H9 (cell line): ENCODE data around the gene OR10H4. TPM values are rescaled to one million over a fixed set of nuclear protein-coding genes. Genes with fewer than 3 reads are reported as not detected.

Source experiments
- DNase-seq: peaks from one replicate; pipeline ENCODE4 v3.0.0-alpha.2; 2017
- H2AFZ ChIP-seq: one replicate; pipeline ENCODE4 v1.6.1; 2013; ENCODE audit warnings: mild to moderate bottlenecking, low read length, control low read depth, moderate library complexity
- H2AK5ac ChIP-seq: 2 replicates; pipeline ENCODE4 v1.6.1; 2013; ENCODE audit warnings: low read length, control low read depth, mixed read lengths; ENCODE audit not compliant: insufficient read length
- H2BK120ac ChIP-seq: one replicate; pipeline ENCODE4 v1.6.1; 2013; ENCODE audit warnings: low read depth, mild to moderate bottlenecking, low read length, control low read depth, inconsistent platforms; ENCODE audit not compliant: poor library complexity, severe bottlenecking
- H2BK12ac ChIP-seq: 2 replicates; pipeline ENCODE4 v1.6.1; 2013; ENCODE audit warnings: low read length, control low read depth, mixed read lengths, low read depth; ENCODE audit not compliant: insufficient read length
- H2BK15ac ChIP-seq: 2 replicates; pipeline ENCODE4 v1.6.1; 2013; ENCODE audit warnings: low read depth, low read length, control low read depth
- H2BK20ac ChIP-seq: one replicate; pipeline ENCODE4 v1.6.1; 2013; ENCODE audit warnings: low read depth, mild to moderate bottlenecking, low read length, control low read depth, inconsistent platforms; ENCODE audit not compliant: poor library complexity, severe bottlenecking
- H2BK5ac ChIP-seq: 2 replicates; pipeline ENCODE4 v1.6.1; 2013; ENCODE audit warnings: low read length, control low read depth, mixed read lengths; ENCODE audit not compliant: insufficient read length
- H3K14ac ChIP-seq: 2 replicates; pipeline ENCODE4 v1.6.1; 2013; ENCODE audit warnings: low read length, control low read depth; ENCODE audit not compliant: insufficient read depth
- H3K18ac ChIP-seq: 2 replicates; pipeline ENCODE4 v1.6.1; 2013; ENCODE audit warnings: low read depth, mild to moderate bottlenecking, mixed read lengths, low read length, control low read depth; ENCODE audit not compliant: insufficient read length
- H3K23ac ChIP-seq: 2 replicates; pipeline ENCODE4 v1.6.1; 2013; ENCODE audit warnings: low read length, control low read depth, mixed read lengths, low read depth; ENCODE audit not compliant: insufficient read length
- H3K23me2 ChIP-seq: 2 replicates; pipeline ENCODE4 v1.6.1; 2013; ENCODE audit warnings: low read depth, mild to moderate bottlenecking, mixed read lengths, low read length, control low read depth; ENCODE audit not compliant: insufficient read length, poor library complexity, severe bottlenecking
- H3K27ac ChIP-seq: 2 replicates; pipeline ENCODE4 v1.5.1; 2013; ENCODE audit warnings: low read length, control low read depth, mixed read lengths, low read depth; ENCODE audit not compliant: insufficient read length
- H3K27me3 ChIP-seq: 2 replicates; pipeline ENCODE4 v1.6.1; 2013; ENCODE audit warnings: low read length, control low read depth, inconsistent platforms; ENCODE audit not compliant: insufficient read depth
- H3K4ac ChIP-seq: 2 replicates; pipeline ENCODE4 v1.6.1; 2013; ENCODE audit warnings: low read depth, mild to moderate bottlenecking, control low read depth, inconsistent platforms, low read length, moderate library complexity
- H3K4me1 ChIP-seq: 2 replicates; pipeline ENCODE4 v1.6.1; 2013; ENCODE audit warnings: low read length, control low read depth, inconsistent platforms; ENCODE audit not compliant: insufficient read depth
- H3K4me2 ChIP-seq: 2 replicates; pipeline ENCODE4 v1.6.1; 2013; ENCODE audit warnings: low read length, control low read depth, mixed read lengths; ENCODE audit not compliant: insufficient read length, insufficient read depth
- H3K56ac ChIP-seq: 2 replicates; pipeline ENCODE4 v1.6.1; 2013; ENCODE audit warnings: low read depth, mild to moderate bottlenecking, mixed read lengths, low read length, control low read depth; ENCODE audit not compliant: insufficient read length
- H3K79me1 ChIP-seq: 2 replicates; pipeline ENCODE4 v1.6.1; 2013; ENCODE audit warnings: low read depth, mild to moderate bottlenecking, moderate library complexity, low read length, control low read depth, inconsistent platforms; ENCODE audit not compliant: insufficient read depth, poor library complexity, severe bottlenecking
- H3K79me2 ChIP-seq: 2 replicates; pipeline ENCODE4 v1.6.1; 2013; ENCODE audit warnings: low read length, control low read depth, inconsistent platforms; ENCODE audit not compliant: insufficient read depth
- H3K9ac ChIP-seq: 2 replicates; pipeline ENCODE4 v1.6.1; 2013; ENCODE audit warnings: low read length, control low read depth, mixed read lengths; ENCODE audit not compliant: insufficient read length; ENCODE audit errors: extremely low read depth
- H3K9me3 ChIP-seq: one replicate; pipeline ENCODE4 v1.6.1; 2013; ENCODE audit warnings: low read depth, low read length, inconsistent platforms; ENCODE audit not compliant: control insufficient read depth
- H3T11ph ChIP-seq: one replicate; pipeline ENCODE4 v1.6.1; 2013; ENCODE audit warnings: mild to moderate bottlenecking, low read length, control low read depth, inconsistent platforms
- H4K20me1 ChIP-seq: one replicate; pipeline ENCODE4 v1.6.1; 2013; ENCODE audit not compliant: control insufficient read depth, insufficient read length, insufficient read depth
- H4K5ac ChIP-seq: 2 replicates; pipeline ENCODE4 v1.6.1; 2013; ENCODE audit warnings: low read depth, mild to moderate bottlenecking, mixed read lengths, low read length, control low read depth; ENCODE audit not compliant: insufficient read length
- H4K8ac ChIP-seq: replicated peaks from 2 replicates; pipeline ENCODE4 v1.6.1; 2013; ENCODE audit warnings: low read length, control low read depth, mixed read lengths, low read depth; ENCODE audit not compliant: insufficient read length
- H4K91ac ChIP-seq: 2 replicates; pipeline ENCODE4 v1.6.1; 2013; ENCODE audit warnings: low read depth, mild to moderate bottlenecking, moderate library complexity, mixed read lengths, low read length, control low read depth; ENCODE audit not compliant: insufficient read length
- H3K27ac Mint-ChIP-seq, 3 experiments: 2 replicates in 2 of 3; 3 replicates in 1 of 3; pipeline ENCODE4 v1.8.0; 2020 to 2021; ENCODE audit warnings: mixed read lengths in 3 of 3, mild to moderate bottlenecking in 1 of 3, moderate library complexity in 1 of 3
- H3K27me3 Mint-ChIP-seq: 2 replicates; pipeline ENCODE4 v1.8.0; 2021; ENCODE audit warnings: low read depth, mild to moderate bottlenecking, moderate library complexity, mixed read lengths
- H3K36me3 Mint-ChIP-seq, 3 experiments: 2 replicates in 2 of 3; 3 replicates in 1 of 3; pipeline ENCODE4 v1.8.0; 2020 to 2021; ENCODE audit warnings: low read depth in 3 of 3, mixed read lengths in 3 of 3; ENCODE audit not compliant: insufficient read depth in 1 of 3
- H3K4me1 Mint-ChIP-seq, 2 experiments: 2 replicates each; pipeline ENCODE4 v1.8.0; 2020; ENCODE audit warnings: mixed read lengths in 2 of 2
- H3K4me3 Mint-ChIP-seq, 2 experiments: 2 replicates in 1 of 2; 3 replicates in 1 of 2; pipeline ENCODE4 v1.8.0; 2020 to 2021; ENCODE audit warnings: mild to moderate bottlenecking in 2 of 2, mixed read lengths in 2 of 2, moderate library complexity in 1 of 2
- H3K9me3 Mint-ChIP-seq, 2 experiments: 2 replicates in 1 of 2; 3 replicates in 1 of 2; pipeline ENCODE4 v1.8.0; 2020; ENCODE audit warnings: mild to moderate bottlenecking in 2 of 2, mixed read lengths in 2 of 2, moderate library complexity in 1 of 2
- WGBS: extraction: QIAGEN DNeasy Blood & Tissue Kit; methylation state at CpG from one replicate; pipeline ENCODE4 v1.1.7; 2013; ENCODE audit warnings: missing lambda C conversion rate, low lambda C conversion rate, mixed read lengths; ENCODE audit not compliant: insufficient read length; ENCODE audit errors: extremely low coverage; 5-methylcytosine and 5-hydroxymethylcytosine counted together
- total RNA-seq: library from RNA; stranded (reverse); gene quantifications from 2 replicates; pipeline ENCODE4 v1.2.1, GENCODE V29; 2021
- TF ChIP-seq, protein P1 (sequence below): fragments of 200-600 bp; sonication (generic); conservative IDR thresholded peaks from 3 replicates; pipeline ENCODE4 v1.8.0; 2021; ENCODE audit warnings: antibody characterized with exemption, mild to moderate bottlenecking

OR10H4 gene
- total RNA-seq, 1 experiment from 2014 or later: not detected

- H4K91ac ChIP-seq: no peak overlapping the region
- H3K27ac ChIP-seq: no peak overlapping the region
- H4K5ac ChIP-seq: no peak overlapping the region
- TF ChIP-seq, protein P1, sequence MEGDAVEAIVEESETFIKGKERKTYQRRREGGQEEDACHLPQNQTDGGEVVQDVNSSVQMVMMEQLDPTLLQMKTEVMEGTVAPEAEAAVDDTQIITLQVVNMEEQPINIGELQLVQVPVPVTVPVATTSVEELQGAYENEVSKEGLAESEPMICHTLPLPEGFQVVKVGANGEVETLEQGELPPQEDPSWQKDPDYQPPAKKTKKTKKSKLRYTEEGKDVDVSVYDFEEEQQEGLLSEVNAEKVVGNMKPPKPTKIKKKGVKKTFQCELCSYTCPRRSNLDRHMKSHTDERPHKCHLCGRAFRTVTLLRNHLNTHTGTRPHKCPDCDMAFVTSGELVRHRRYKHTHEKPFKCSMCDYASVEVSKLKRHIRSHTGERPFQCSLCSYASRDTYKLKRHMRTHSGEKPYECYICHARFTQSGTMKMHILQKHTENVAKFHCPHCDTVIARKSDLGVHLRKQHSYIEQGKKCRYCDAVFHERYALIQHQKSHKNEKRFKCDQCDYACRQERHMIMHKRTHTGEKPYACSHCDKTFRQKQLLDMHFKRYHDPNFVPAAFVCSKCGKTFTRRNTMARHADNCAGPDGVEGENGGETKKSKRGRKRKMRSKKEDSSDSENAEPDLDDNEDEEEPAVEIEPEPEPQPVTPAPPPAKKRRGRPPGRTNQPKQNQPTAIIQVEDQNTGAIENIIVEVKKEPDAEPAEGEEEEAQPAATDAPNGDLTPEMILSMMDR: no peak
- no peak overlapping the region for H2BK15ac ChIP-seq
- H2BK120ac ChIP-seq: no peak overlapping the region
- H2BK5ac ChIP-seq: no peak overlapping the region
- Mint-ChIP-seq H3K36me3 (peaks cover 0 to 25% (median 2%) of the 10 kb centered on the region in 3 experiments; a peak in 5 of 7 replicates), H3K27me3 (peaks cover 3% of the 10 kb centered on the region; the same call in 1 of the 2 replicates), H3K4me1 (no peaks in the 10 kb centered on the region), H3K27ac (no peak overlapping the region), H3K9me3 (peaks cover 86 to 91% of the 10 kb centered on the region in 2 experiments), H3K4me3 (no peak overlapping the region)
- no peak overlapping the region for H2BK12ac ChIP-seq
- H3K23me2 ChIP-seq: no peaks in the 10 kb centered on the region
- H3T11ph ChIP-seq: no peak overlapping the region
- H2AK5ac ChIP-seq: no peak overlapping the region
- H3K4ac ChIP-seq: no peak overlapping the region
- no peaks in the 10 kb centered on the region for H3K79me2 ChIP-seq
- no CpG with 5 or more reads among the region's 6 CpGs for WGBS
- H3K27me3 ChIP-seq: no peaks in the 10 kb centered on the region
- no peak overlapping the region for H3K18ac ChIP-seq
- H4K8ac ChIP-seq: no peak overlapping the region
- no peak overlapping the region for H2BK20ac ChIP-seq
- H2AFZ ChIP-seq: no peak overlapping the region
- H4K20me1 ChIP-seq: no peaks in the 10 kb centered on the region
- H3K79me1 ChIP-seq: no peaks in the 10 kb centered on the region
- H3K56ac ChIP-seq: no peak overlapping the region
- no peak overlapping the region for H3K9ac ChIP-seq
- H3K4me1 ChIP-seq: no peaks in the 10 kb centered on the region
- DNase-seq: no peak
- H3K9me3 ChIP-seq: peaks cover 56% of the 10 kb centered on the region
- H3K23ac ChIP-seq: no peak overlapping the region
- no peak overlapping the region for H3K4me2 ChIP-seq
- no peak overlapping the region for H3K14ac ChIP-seq
Measured at GRCh38 chr19:15913384-15913783, 35.4 kb upstream of the OR10H4 start.
